C4-2B (cell line): ENCODE data around the gene CIB4.
"Not testable (repeated sequence)": the region's sequence is repeated elsewhere in the genome, so short reads cannot be mapped to it uniquely, and the experiment has no call there.

Experiments used
- H3K27ac ChIP-seq: fragments of 450-650 bp; 2 replicates; pipeline ENCODE4 v1.5.1; 2017
- CTCF ChIP-seq: fragments of 450-650 bp; conservative IDR thresholded peaks from 2 replicates; pipeline ENCODE4 v1.5.1; 2017; ENCODE audit warnings: mild to moderate bottlenecking
- ZFX ChIP-seq: fragments of 450-650 bp; IDR thresholded peaks from 2 replicates; pipeline ENCODE4 v1.6.1; 2017

The CIB4 gene

GRCh38 chr2:26660363-26660962 is 19.3 kb upstream of the CIB4 start:
- TF ChIP-seq CTCF (no peak), ZFX (no peak)
- no peak overlapping the region for H3K27ac ChIP-seq

GRCh38 chr2:26658691-26659346 is 17.7 kb upstream of the CIB4 start:
- TF ChIP-seq CTCF (no peak), ZFX (no peak)

DNA sequence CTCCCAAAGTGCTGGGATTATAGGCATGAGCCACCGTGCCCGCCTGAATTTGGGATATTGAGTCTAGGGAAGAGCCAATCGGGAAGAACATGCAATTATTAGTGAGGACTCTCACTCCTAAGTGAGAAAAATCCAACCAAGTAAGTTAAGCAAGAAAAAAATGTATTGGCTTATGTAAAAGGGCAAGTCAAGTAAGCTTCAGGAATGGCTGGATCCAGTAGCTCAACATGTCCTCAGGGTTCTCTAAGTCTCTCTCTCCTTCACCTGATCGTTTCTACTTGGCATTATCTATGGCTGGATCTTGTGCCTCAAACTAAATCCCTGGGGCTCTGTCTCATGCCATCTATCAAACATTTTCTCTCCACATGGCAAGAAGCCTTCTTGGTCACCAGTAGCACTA is 16.1 kb upstream of the CIB4 start:
- H3K27ac ChIP-seq = no peak overlapping the region
- TF ChIP-seq CTCF (no peak), ZFX (no peak)

More at GRCh38 chr2:26658691-26659346, 17.7 kb upstream of the CIB4 start:
- H3K27ac ChIP-seq = no peak overlapping the region

GRCh38 chr2:26655611-26656195 is 14.5 kb upstream of the CIB4 start:
- H3K27ac ChIP-seq = no peak overlapping the region
- no peak for TF ChIP-seq CTCF
- no peak for TF ChIP-seq ZFX

DNA sequence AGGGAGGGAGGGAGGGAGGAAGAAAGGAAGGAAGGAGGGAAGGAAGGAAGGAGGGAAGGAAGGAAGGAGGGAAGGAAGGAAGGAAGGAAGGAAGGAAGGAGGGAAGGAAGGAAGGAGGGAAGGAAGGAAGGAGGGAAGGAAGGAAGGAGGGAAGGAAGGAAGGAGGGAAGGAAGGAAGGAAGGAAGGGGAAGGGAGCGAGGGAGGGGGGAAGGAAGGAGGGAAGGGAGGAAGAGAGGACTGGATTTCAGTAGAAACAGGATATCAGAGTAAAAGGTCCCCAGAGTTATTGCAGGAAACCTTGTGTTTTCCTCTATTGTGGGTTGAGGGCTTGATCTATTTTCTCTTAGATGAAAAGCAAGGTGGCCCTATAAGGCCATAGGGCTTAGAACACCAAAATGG is 14.0 kb upstream of the CIB4 start:
- not testable (repeated sequence) for H3K27ac ChIP-seq

DNA sequence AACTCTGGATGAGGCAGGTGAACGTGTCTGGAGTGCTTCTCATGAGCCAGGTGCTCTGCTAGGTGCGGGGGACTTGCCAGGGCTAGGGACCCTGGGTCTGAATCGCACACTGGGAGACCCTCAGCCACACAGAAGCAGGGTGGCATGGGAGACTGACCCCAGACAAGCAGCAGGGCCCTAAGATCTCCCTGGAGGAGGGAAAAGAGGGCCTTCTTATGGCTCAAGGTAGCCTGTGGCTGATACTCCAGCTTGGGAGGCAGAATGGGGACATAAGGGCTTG is 12.8 kb upstream of the CIB4 start:
- H3K27ac ChIP-seq = no peak overlapping the region
- TF ChIP-seq CTCF (no peak), ZFX (no peak)

GRCh38 chr2:26653207-26654060 is 12.3 kb upstream of the CIB4 start:
- TF ChIP-seq ZFX = no peak
- no peak for TF ChIP-seq CTCF
- no peak overlapping the region for H3K27ac ChIP-seq
